Raji (cell line): ENCODE data around the gene PDIA2.

Experiments used
- POLR2A ChIP-seq: IDR thresholded peaks from 2 replicates; pipeline ENCODE4 v1.6.1; 2011; ENCODE audit warnings: low read depth, low read length, control low read depth; ENCODE audit not compliant: insufficient read depth

PDIA2 gene

DNA sequence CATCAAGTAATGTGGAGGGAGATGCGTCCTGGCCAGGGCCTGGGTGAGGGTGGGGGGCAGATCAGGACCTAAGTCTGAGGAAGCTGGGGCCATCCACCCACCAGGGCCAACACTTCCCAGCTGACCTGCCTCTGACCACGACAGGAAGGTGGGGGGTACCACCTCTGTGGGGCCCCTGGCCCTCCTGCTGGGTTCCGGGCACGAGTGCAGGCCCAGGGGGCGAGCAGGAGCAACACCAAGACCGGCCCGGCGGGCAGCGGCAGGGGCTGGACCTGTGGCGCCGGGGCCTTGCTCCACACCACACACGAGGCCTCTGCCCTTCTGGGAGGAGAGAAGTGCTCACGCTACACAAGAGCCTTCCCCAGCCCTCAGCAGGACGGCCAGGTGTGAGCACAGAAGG is 13.3 kb downstream of the PDIA2 start:
- no peak for TF ChIP-seq POLR2A

GRCh38 chr16:296806-297510 is 14.0 kb downstream of the PDIA2 start:
- TF ChIP-seq POLR2A: no peak

DNA sequence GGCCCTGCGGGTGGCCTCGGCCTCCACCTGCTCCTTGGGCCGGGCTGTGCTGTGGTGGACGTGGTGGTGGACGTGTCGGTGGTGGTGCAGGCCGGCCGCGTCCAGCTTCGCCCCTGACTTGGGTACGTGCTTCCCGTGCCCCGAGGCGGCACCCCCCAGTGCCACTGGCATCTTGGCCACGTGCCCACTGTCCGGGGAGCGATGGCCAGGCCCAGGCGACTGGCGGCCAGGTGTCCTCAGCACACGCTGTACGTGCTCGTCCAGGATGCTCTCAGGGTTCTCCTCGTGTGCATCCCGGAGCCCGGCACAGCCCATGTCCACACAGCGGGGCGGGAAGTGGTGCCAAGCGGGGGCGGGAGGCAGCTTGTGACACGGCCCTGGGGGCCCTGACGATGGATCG is 14.9 kb downstream of the PDIA2 start:
- no peak for TF ChIP-seq POLR2A

DNA sequence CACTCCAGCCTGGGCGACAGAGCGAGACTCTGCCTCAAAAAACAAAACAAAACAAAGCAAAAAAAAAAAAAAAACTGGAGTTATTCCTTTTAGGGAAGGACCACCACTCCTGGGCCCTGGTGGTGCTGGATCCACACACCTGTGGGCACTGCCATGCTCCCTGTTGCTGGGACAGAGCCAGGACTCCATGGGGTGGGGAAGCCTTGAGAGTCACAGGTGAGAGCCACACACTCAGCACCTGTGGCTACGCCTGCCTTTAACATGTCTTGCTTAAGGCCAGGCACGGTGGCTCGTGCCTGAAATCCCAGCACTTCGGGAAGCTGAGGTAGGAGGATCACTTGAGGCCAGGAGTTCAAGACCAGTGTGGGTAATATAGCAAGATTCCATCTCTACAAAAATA is 18.3 kb downstream of the PDIA2 start:
- no peak for TF ChIP-seq POLR2A

DNA sequence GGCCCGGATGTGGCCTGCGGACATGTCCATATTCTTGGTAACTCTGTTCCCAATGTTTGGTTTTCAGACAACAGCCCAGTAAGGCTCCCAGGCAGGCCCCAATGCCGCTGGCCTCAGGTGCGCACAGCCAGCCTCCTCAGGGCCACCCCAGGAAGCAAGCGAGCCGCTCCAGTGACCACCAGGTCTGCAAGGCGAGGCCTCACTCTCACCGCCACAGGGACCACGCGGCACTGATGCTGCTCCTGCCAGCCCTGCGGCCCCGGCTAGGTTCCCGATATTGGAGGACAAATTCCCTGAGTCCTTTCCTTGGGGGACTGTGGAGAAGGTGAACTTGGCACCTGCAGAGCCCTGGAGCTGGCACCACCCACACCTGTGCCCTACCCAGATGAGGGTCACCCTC is 19.0 kb downstream of the PDIA2 start:
- no peak for TF ChIP-seq POLR2A

GRCh38 chr16:303760-304505 is 21.0 kb downstream of the PDIA2 start:
- TF ChIP-seq POLR2A: no peak

DNA sequence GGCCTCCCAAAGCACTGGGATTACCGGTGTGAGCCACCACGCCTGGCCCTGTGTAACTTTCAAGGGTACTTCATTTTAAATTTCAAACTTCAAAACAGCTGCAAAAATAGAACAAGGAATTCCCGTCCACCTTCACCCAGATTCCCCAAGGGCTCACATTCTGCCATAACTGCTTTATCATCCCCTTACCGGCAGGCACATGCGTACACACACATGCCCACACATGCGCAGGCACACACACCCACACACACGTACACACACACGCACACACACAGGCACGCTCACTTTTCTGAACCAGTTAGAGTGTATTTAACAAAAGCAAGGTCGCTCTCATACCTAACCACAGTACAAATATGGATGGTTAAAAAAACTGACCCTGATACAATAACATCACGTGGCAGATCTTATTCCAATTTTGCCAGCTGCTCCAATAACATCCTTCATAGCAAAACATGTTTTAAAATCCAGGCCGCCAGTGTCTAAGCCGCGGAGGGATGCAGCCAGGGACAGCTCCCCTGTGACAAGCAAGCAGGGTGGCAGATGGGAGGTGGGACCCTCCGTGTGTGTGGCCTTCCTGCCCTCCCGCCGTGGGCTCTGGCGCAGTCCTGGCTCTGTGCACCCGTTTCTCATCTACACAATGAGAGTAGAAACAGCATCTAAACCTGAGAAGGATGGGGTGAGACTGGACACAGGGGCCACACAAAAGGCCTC is 23.1 kb downstream of the PDIA2 start:
- no peak for TF ChIP-seq POLR2A

- no peak for TF ChIP-seq POLR2A
Measured at GRCh38 chr16:306911-307370, 24.0 kb downstream of the PDIA2 start.

GRCh38 chr16:307691-308312 is 24.8 kb downstream of the PDIA2 start:
- TF ChIP-seq POLR2A: no peak

DNA sequence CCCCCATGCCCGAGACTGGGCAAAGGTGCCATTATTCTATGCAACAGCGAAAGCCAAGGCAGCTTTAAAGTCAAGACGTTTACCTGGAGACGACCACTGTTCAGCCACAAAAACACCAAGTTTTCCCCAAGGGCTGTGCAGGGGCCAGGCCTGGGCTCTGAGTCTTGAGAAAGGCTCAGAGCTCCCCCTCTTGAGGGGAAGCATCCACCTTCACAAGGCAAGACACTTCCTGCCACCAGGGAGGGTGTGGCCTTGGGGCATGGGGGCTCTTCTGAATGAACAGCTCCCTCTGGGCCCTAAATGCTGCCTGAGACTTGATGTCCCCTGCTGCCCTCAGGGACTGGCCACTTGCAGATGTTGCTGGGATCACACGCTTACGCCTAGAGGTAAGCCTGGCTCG is 26.5 kb downstream of the PDIA2 start:
- TF ChIP-seq POLR2A: no peak

GRCh38 chr16:311725-312124 is 28.8 kb downstream of the PDIA2 start:
- TF ChIP-seq POLR2A: no peak

GRCh38 chr16:314351-314750 is 31.4 kb downstream of the PDIA2 start:
- TF ChIP-seq POLR2A: no peak

DNA sequence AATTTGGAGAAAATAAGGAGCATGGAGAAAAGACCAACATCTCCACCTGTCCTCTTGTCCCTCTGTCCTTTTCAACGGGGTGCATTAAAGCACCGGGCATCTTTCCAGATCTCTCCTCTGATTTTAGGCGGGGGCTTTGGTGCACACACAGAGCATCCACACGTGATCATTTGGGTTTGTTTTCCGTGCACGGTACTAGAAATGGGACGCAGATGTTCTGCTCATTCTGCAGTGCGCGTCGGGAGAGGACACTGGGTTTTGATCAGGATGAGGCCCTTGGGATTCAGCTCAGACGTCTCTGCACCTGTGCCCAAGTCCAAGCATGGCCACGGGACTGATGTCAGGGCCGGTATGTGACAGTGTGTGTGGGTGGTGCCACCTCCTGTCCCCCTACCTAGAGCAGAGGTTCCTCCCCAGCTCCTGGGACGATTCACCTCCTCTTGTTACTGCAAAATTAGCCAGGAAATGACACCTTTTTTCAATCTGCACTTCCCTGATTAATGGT is 31.9 kb downstream of the PDIA2 start:
- no peak for TF ChIP-seq POLR2A

GRCh38 chr16:316741-317464 is 33.9 kb downstream of the PDIA2 start:
- no peak for TF ChIP-seq POLR2A

DNA sequence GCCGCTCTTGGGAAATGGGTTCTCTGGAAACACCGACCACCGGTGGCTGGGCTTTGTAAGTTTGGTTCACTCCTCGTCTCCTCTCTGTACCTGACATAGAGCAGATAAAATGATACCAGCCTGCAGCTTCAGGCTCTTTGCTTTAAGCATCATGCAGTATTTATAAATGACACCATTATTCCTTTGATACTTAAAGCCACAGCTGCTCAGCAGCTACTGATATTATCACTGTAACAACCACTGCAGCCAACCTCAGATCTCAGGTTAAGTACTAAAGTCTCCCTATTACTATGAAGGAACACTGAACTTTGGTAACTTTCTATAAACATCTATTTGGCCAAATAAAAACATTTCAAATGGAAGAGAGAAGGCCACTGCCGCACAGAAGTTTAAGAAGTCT is 34.6 kb downstream of the PDIA2 start:
- TF ChIP-seq POLR2A: no peak
